Parathyroid adenoma (tissue), 2 donors: Measurements from ENCODE around the gene CADM4.

ENCODE experiments used
- H2AFZ ChIP-seq: fragments of 300-600 bp; sonication (generic); one replicate; pipeline ENCODE4 v1.7.0; 2017; ENCODE audit warnings: antibody characterized with exemption, mild to moderate bottlenecking
- H3K27ac ChIP-seq: fragments of 300-600 bp; sonication (generic); one replicate; pipeline ENCODE4 v1.7.0; 2017
- H3K27me3 ChIP-seq: fragments of 300-600 bp; sonication (generic); one replicate; pipeline ENCODE4 v1.7.0; 2017; ENCODE audit warnings: low read length; ENCODE audit not compliant: control insufficient read depth, insufficient read depth
- H3K36me3 ChIP-seq: fragments of 300-600 bp; sonication (generic); one replicate; pipeline ENCODE4 v1.7.0; 2017; ENCODE audit warnings: low read length; ENCODE audit not compliant: control insufficient read depth, insufficient read depth
- H3K4me1 ChIP-seq: fragments of 300-600 bp; sonication (generic); one replicate; pipeline ENCODE4 v1.7.0; 2017; ENCODE audit warnings: control low read depth
- H3K4me2 ChIP-seq: fragments of 300-600 bp; sonication (generic); one replicate; pipeline ENCODE4 v1.7.0; 2017; ENCODE audit warnings: low read length
- H3K4me3 ChIP-seq: fragments of 300-600 bp; sonication (generic); one replicate; pipeline ENCODE4 v1.7.0; 2017; ENCODE audit warnings: low read depth, low read length
- H3K79me2 ChIP-seq: fragments of 300-600 bp; sonication (generic); one replicate; pipeline ENCODE4 v1.7.0; 2017; ENCODE audit warnings: control low read depth
- H3K9ac ChIP-seq: fragments of 300-600 bp; sonication (generic); one replicate; pipeline ENCODE4 v1.7.0; 2017; ENCODE audit warnings: mild to moderate bottlenecking
- H3K9me3 ChIP-seq: fragments of 300-600 bp; sonication (generic); one replicate; pipeline ENCODE4 v1.7.0; 2017; ENCODE audit warnings: low read length; ENCODE audit not compliant: control insufficient read depth
- TF ChIP-seq, protein P1 (sequence below): fragments of 300-600 bp; sonication (generic); IDR thresholded peaks from one replicate; pipeline ENCODE4 v1.7.0; 2017; ENCODE audit warnings: antibody characterized with exemption, mild to moderate bottlenecking
- donor health status: primary hyperparathyroidism.

CADM4 gene

DNA sequence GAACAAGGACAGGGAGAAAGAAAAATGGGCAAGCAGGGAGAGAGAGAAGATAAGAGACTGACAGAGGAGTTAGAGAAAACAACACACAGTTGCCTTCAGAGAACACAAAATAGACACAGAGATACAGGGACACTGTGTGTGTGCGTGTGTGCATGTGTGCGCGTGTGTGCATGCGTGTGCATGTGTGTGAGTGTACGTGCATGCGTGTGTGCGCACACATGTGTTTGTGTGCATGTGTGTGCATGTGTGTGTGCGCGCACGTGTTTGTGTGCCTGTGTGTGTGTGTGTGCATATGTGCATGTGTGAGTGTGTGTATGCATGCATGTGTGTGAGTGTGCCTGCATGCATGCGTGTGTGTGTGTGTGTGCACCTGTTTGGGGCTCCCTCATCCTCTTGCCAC lies 36.3 kb upstream of the CADM4 start:
- H3K4me2 ChIP-seq: peak overlapping the region; percentile 45
- no peaks in the 10 kb centered on the region for H3K27me3 ChIP-seq
- H3K9me3 ChIP-seq: no peaks in the 10 kb centered on the region
- peak overlapping the region; percentile 39 for H3K27ac ChIP-seq
- H3K9ac ChIP-seq: no peak overlapping the region
- H3K4me1 ChIP-seq: peaks cover 7% of the 10 kb centered on the region
- H3K4me3 ChIP-seq: no peak overlapping the region
- H3K79me2 ChIP-seq: no peaks in the 10 kb centered on the region
- peak overlapping the region; percentile 87 for H2AFZ ChIP-seq
- H3K36me3 ChIP-seq: no peaks in the 10 kb centered on the region
- TF ChIP-seq, protein P1, sequence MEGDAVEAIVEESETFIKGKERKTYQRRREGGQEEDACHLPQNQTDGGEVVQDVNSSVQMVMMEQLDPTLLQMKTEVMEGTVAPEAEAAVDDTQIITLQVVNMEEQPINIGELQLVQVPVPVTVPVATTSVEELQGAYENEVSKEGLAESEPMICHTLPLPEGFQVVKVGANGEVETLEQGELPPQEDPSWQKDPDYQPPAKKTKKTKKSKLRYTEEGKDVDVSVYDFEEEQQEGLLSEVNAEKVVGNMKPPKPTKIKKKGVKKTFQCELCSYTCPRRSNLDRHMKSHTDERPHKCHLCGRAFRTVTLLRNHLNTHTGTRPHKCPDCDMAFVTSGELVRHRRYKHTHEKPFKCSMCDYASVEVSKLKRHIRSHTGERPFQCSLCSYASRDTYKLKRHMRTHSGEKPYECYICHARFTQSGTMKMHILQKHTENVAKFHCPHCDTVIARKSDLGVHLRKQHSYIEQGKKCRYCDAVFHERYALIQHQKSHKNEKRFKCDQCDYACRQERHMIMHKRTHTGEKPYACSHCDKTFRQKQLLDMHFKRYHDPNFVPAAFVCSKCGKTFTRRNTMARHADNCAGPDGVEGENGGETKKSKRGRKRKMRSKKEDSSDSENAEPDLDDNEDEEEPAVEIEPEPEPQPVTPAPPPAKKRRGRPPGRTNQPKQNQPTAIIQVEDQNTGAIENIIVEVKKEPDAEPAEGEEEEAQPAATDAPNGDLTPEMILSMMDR: no peak

DNA sequence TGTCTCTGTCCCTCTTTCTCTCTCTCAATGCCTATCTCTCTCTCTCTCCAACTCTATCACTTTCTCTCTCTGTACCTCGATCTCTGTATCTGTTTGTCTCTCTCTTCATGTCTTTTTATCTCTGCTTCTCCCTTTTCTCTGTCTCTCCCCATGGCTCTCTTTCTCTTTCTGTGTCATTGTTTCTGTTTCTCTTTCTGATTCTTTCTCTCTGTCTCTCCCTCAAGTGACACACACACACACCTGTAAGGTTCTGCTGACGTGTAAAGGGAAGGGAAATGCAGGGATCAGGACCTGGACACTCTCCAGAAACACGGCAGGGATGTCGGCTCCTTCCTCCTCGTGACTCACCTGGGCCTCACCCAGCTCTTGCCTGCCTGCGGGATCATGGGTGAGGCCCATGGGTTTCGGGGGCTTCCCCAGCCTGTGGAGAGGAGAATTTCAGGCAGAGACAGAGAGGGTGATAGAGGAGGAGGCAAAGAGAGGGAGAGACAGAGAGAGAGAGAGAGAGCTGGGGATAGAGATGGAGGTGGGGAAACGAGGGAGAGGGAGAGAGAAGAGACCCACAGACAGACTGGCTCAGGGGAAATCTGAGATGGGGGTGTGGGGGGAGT lies 35.7 kb upstream of the CADM4 start:
- TF ChIP-seq, protein P1: no peak
- H3K9ac ChIP-seq: no peak overlapping the region
- no peaks in the 10 kb centered on the region for H3K9me3 ChIP-seq
- peak overlapping the region; percentile 45 for H3K4me2 ChIP-seq
- H3K4me3 ChIP-seq: no peak overlapping the region
- peaks cover 7% of the 10 kb centered on the region for H3K4me1 ChIP-seq
- H2AFZ ChIP-seq: peak overlapping the region; percentile 87
- H3K27me3 ChIP-seq: no peaks in the 10 kb centered on the region
- no peaks in the 10 kb centered on the region for H3K36me3 ChIP-seq
- H3K79me2 ChIP-seq: no peaks in the 10 kb centered on the region
- H3K27ac ChIP-seq: peak overlapping the region; percentile 39

- Histone ChIP-seq H3K9me3 (no peaks in the 10 kb centered on the region), H3K9ac (no peak overlapping the region), H3K36me3 (no peaks in the 10 kb centered on the region), H2AFZ (no peak overlapping the region), H3K27ac (no peak overlapping the region), H3K4me3 (no peak overlapping the region), H3K4me2 (no peak overlapping the region), H3K27me3 (no peaks in the 10 kb centered on the region), H3K79me2 (no peaks in the 10 kb centered on the region), H3K4me1 (peaks cover 7% of the 10 kb centered on the region)
- TF ChIP-seq, protein P1: no peak
Observed at GRCh38 chr19:43674596-43674995, 34.9 kb upstream of the CADM4 start.

DNA sequence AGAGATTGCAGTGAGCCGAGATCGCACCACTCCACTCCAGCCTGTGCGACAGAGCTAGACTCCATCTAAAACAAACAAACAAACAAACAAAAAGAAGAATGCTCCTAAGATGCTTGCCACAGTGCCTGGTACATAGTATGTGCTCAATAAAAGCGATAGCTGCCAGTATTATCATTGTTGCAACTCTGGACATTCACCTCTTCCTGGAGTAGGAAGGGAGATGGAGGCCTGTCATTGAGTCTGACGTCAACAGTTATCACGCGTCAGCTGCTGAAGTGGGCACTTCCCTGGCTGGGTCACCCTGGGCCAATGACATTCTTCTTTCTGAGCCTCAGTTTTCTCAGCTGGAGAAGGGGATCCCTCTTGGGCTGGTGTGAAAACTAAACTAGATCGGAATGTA lies 34.5 kb upstream of the CADM4 start:
- no peak overlapping the region for H3K4me3 ChIP-seq
- no peak overlapping the region for H3K4me2 ChIP-seq
- no peaks in the 10 kb centered on the region for H3K9me3 ChIP-seq
- no peak overlapping the region for H3K27ac ChIP-seq
- H2AFZ ChIP-seq: no peak overlapping the region
- no peaks in the 10 kb centered on the region for H3K27me3 ChIP-seq
- no peaks in the 10 kb centered on the region for H3K79me2 ChIP-seq
- no peaks in the 10 kb centered on the region for H3K36me3 ChIP-seq
- TF ChIP-seq, protein P1: no peak
- no peak overlapping the region for H3K9ac ChIP-seq
- peaks cover 7% of the 10 kb centered on the region for H3K4me1 ChIP-seq

DNA sequence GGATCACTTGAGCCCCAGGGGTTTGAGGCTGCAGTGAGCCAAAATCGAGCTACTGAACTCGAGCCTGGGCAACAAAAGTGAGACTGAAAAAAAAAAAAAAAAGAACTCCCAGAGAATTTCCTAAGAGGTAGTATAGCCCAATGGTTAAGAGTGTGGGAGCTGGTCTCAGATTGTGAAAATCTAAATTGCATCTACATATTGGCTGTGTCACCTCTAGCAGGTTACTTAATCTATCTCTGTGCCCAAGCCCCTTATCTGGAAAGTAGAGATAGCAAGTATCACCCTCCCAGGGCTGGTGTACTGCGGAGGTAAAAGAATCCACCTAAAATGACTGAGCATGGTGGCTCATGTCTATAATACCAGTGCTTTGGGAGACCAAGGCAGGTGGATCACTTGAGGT lies 34.0 kb upstream of the CADM4 start:
- H3K9ac ChIP-seq: no peak overlapping the region

More for the DNA sequence above, 34.0 kb upstream of the CADM4 start:
- Histone ChIP-seq H3K79me2 (no peaks in the 10 kb centered on the region), H3K4me3 (no peak overlapping the region), H3K4me1 (peaks cover 7% of the 10 kb centered on the region), H3K9me3 (no peaks in the 10 kb centered on the region), H3K36me3 (no peaks in the 10 kb centered on the region), H3K27me3 (no peaks in the 10 kb centered on the region), H2AFZ (no peak overlapping the region), H3K27ac (no peak overlapping the region), H3K4me2 (no peak overlapping the region)
- TF ChIP-seq, protein P1: no peak
